ENCODE measurements around the gene EIF1AX. TPM values are rescaled to one million over a fixed set of nuclear protein-coding genes. Genes with fewer than 3 reads are reported as not detected.
A peak's percentile ranks its signal among the peaks of the same experiment; 100 is the strongest.

The EIF1AX gene
- total RNA-seq, 2 experiments from 2014 or later, result 27.5 to 98.5 TPM

GRCh38 chrX:20080277-20080676 is 61.4 kb downstream of the EIF1AX start:
- ChIA-PET POLR2A (no interaction called here), CTCF (ENCODE audit: unreplicated experiment) (no interaction called here)
- no peak for TF ChIP-seq CTCF (conservative IDR thresholded peaks at IDR 0.05; ENCODE audit: low read length)
- TF ChIP-seq EZH2phosphoT487 (IDR thresholded peaks at IDR 0.05; ENCODE audit: borderline replicate concordance, low read depth, low read length), result no peak
- no peak overlapping the region for H3K4me3 ChIP-seq (ENCODE audit: low read depth, low read length, poor library complexity, severe bottlenecking)
- H3K79me2 ChIP-seq (ENCODE audit: insufficient read depth, low read depth, low read length), result no peaks in the 10 kb centered on the region
- no peak overlapping the region for H3K27ac ChIP-seq (ENCODE audit: low read depth, low read length, poor library complexity, severe bottlenecking)
- H4K20me1 ChIP-seq (ENCODE audit: insufficient read depth, low read length), result no peaks in the 10 kb centered on the region
- BruUV-seq (replicated peaks), result no TSS peak
- no peaks in the 10 kb centered on the region for H3K9me3 ChIP-seq (ENCODE audit: low read length)
- no peaks in the 10 kb centered on the region for H3K36me3 ChIP-seq (ENCODE audit: insufficient read depth, low read length)
- H3K4me1 ChIP-seq (ENCODE audit: insufficient read depth, low read length, poor library complexity, severe bottlenecking), result no peaks in the 10 kb centered on the region
- no peak for DNase-seq (ENCODE audit: low spot score)
- H2AFZ ChIP-seq (ENCODE audit: low read length), result no peak overlapping the region
- intact Hi-C loops (cut with micrococcal nuclease; ENCODE audit: unreplicated experiment), result no loop called here
- H3K9me2 ChIP-seq (ENCODE audit: insufficient read depth, low read length), result no peaks in the 10 kb centered on the region
- no peak overlapping the region for H3K4me2 ChIP-seq (ENCODE audit: low read length)

Small RNA genes lying within 50 kb of the gene (small RNA-seq; reads per million reads assigned to genes)
- gene RF00493 (8.5 reads per million, percentile 95 among the genes with 10 or more reads in this experiment), gene RF00494 (not detected)

Other genes starting within 250 kb of the EIF1AX start
- gene BCLAF3, start 150.8 kb downstream of the EIF1AX start, total RNA-seq (2014; rRNA removed; shearing (Covaris generic)), result 5.1 and 5.8 TPM in 2 replicates
- 9.3 and 12.7 TPM in 2 replicates for gene BCLAF3, start 150.8 kb downstream of the EIF1AX start, total RNA-seq (2022)
- not detected in 2 replicates for gene MAP7D2, start 24.9 kb downstream of the EIF1AX start, total RNA-seq (2014; rRNA removed; shearing (Covaris generic))
- gene MAP7D2, start 24.9 kb downstream of the EIF1AX start, total RNA-seq (2022), result 0.13 TPM in 1 of 2 replicates, not detected in the other
- 14.2 and 21.6 TPM in 2 replicates for gene RPS6KA3, start 125.1 kb upstream of the EIF1AX start, total RNA-seq (2014; rRNA removed; shearing (Covaris generic))
- 34.3 and 35.4 TPM in 2 replicates for gene RPS6KA3, start 125.1 kb upstream of the EIF1AX start, total RNA-seq (2022)

Measured in OCI-LY7 (cell line).